Fibroblast of skin of left quadriceps (primary cell): Measurements from ENCODE around the gene TLL1.

ENCODE experiments used
- DNase-seq, 2 experiments: peaks; one replicate each; pipeline ENCODE4 v3.0.0-alpha.2; 2013; ENCODE audit warnings: low read depth in 2 of 2

The TLL1 gene

DNA sequence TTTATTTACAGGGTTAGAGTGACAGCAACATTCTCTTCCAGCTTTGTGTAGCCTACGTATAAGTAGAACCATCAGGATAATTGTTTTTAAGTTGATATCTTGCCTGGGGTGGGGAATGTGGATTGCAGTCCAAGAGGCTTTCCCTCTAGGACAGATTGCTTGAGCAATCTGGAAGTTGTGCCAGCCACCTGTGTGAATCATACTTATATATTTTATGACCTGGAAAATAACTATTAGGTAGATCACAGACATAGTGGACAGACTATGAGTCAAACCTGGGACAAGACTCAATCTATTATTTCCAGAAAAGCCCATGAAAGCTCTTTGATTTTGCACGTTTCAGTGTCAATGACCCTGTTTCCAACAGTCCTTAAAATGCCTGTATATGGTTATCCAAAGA is 98.9 kb downstream of the TLL1 start:
- no peak for DNase-seq

DNA sequence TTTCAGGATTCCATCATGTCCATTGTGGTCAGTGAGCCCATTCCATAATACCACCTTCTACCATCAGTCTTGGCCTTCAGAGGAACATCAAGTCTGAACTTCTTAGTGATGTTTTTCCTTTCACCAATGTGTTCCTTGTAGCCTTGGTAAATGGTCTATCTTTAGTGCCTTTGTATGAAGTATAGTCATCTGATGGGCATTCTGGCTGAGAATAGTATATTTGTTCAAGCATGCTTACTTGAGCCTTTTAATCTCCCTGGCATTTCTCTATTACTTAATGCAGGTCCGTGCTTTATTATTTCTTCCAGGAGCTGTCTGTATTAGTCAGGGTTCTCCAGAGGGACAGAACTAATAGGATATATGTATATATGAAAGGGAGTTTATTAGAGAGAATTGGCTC is 99.7 kb downstream of the TLL1 start:
- DNase-seq: no peak

DNA sequence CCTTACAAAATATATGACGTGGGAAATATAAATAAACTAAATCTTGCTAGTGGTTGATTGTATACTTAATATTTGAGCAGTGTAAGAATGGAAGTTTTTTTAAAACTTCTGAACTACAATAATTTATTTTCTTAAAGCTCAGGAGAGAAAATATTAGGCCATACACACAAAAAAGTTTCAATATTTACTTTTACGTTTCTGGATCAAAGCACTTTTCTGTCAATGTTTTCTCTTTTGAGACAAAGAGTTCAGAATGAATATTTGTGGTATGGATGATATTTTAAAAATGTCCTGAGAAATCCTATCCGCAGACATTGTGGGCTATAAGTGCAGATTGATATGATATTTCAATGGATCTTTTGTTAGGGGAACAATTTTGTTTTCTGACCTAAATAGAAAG is 109.9 kb downstream of the TLL1 start:
- no peak for DNase-seq

DNA sequence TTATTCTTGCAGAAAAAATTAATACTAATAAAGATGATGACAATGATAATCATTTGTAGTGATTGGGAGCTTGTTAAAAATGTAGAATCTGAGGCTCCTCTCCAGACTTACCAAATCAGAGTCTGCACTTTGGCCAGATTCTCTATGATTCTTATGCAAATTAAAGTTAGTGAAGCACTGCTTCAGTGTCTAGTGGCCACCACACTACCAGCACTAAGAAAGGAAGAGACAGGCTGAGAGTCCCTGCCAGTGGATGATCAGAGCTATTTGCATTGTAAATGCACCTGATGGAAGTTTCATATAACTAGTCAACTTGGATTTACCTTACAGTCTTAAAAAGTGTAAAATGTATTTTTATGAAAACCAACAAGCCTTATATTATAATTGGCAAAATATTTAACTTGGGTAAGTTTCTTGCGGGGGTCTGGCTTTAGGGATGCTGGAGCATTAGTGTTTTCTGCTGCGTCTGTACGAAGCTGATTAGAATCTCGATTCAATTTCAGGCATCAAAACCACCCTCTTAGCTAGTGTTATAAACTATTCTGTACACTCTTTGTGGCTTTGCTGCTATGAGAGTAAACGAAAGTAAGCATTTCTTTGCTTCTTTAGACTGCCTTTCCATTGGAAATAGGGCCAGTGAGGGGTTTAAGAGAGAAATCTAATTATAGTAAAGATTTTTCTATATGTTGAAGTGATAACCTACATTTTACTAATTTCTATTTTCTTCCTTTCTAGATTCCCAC is 114.1 kb downstream of the TLL1 start:
- no peak for DNase-seq

DNA sequence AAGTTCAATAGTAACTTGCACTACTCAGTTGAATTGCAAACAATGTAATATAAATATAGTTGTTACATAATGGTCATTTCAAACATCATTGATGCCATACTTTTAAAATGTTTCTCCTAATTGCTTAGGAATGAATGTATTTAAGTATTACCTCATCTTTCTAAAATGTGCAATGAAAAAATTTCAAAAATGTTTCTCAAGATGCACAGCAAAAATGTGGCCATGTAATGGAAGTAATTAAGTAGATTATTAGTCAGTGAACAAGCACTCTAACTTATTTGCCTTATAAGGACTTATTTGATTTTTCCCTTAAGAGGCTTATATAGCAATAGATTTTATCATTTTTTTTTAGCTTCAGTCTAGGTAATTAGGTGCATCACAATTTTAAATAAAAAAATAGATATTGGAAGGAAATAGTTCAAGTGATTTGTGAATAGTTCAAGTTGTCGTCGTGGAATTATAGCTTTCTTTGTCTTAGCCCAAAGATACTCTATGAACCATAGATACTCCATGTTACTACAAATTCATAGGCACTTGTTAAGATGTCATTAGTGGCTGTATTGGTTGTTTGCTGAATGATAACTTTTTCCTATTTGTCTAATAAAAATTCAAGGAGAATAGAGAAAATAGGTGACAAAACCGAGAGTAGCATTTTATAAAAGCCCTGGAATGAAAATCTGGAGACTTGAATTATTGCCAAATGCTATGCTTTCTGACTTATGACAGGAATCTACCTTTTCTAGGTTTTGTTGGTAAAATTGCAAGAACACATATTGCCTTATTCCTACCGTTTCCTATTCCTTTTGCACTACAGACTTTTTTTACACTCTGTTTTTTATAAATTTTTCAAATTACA is 118.5 kb downstream of the TLL1 start:
- peak; percentile 80 to 82 for DNase-seq

DNA sequence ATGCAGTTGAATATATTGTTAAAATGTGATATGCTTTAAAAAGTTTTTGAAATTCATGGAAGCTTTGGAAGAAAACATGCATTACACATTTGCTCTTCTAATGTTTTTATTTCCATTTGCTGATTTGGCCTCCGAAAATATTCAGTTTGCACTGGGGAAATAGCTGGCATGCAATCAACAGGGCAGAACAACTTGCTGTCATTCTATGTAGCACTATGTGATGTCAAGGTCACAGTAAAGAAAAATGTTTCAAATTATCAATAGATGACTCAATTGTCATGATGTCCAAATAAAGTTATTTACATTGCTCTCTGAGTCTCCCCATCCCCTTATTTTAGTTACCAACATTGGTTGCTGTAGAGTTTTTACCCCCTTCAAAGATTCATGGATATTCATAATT is 119.2 kb downstream of the TLL1 start:
- no peak for DNase-seq

DNA sequence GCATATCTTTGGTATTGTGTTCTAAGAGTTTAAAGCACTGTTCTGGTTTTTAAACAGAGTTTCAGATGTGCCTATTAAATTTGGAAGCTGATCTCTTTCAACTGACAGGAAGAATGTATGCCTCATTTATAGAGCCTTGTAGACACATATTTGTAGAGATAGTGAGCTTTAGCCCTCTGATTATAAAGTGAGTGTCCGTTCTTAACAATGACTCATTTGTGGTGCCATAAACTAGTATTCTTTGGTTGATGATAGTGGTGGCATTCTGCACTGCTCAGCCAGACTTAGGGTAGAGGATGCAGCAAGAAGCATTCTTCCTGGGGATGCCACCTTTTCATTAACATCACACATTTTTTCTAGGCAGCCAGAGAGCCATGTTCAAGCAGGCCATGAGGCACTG is 121.7 kb downstream of the TLL1 start:
- no peak for DNase-seq

DNA sequence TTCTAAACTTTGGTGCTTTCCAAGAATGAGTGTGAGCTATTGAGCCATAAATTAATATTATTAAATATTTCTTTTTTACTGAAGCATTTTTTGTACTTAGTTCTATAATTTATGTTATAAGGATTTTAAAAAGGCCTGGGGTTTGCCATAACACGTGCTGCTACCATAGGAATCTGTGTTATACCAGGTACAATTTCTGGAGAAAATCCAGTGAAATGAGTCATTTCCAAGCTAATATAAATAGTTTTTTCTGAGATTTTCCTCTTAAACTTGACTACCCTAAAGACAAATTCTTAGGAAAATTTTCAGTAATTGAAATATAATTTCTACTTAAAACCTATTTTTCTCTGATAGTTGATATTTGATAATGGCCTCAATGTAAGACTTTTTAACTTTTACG is 130.8 kb downstream of the TLL1 start:
- DNase-seq: no peak

DNA sequence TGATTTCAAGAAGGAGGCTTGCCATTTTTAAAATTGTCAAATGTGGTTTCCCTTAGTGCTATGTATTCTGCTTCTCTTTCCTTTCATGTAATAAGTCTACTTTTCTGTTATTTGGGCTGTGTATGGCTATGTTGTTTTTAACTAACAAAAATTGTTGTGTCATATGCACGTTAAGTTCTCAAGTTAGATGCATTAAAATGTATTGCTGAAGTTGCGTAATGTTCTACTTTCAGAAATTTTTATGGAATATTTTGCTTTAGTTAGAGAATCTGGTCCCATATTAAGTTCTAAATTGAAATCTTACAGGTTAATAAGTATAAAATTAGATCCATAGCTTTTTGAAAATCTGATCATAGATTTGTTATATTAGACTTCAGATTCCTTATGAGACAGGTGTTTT is 133.2 kb downstream of the TLL1 start:
- no peak for DNase-seq

DNA sequence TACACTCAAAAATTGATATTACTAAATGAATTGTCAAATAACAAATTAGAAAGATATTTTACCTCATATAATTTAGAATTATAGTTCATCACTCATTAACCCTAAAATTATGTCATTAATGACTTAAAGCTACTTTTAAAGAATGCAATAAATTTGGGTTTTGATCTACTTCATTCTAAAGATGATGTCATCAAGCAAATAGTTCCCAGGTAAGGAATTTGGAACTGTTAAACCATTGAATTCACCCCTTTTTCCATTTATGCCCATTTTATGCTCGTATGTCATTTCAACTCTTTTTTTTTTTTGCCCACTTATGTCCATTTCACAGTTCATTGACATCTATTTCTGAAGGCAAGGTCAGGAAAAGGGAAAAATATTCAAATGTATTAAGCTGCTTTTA is 135.5 kb downstream of the TLL1 start:
- DNase-seq: no peak

DNA sequence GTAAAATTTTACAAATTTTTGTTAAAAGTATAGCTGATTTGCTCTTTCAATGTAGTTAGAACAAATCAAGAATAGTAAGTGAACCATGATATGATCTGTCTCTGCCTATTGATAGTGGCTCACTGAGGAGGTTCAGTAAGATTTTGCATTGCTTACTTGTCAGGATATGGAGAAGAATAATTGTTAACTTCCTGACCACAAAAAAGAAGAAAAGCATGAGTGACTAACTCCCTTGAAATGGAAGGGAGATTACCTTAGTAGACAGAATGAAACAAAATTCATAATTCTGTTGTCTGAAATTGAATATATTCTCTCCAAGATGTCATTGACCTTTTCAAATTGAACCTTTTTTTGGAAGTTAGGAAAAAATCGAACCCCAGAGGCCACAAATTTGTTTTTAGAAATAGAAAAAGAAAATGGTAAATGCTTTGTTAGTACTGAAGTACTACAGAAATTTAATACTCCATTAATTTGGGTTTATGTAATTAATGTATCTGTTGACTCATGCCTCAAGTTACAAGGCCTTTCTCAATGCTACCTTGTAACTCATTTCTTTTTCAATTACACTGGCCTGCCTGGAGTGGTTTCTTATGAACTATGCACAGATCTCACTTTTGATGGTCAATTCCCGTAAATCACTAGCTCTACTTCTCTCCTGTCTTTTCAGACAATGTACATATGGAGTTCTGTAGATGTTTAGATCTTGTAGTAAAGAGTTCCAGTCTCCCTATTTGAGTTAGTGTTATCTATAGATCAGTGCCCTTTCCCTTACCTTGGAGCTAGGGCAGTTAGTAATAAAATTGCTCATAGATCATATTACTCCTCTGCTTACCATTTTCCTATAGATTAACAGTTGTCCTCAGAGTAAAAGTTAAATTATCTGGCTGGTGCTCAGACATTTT is 139.3 kb downstream of the TLL1 start:
- DNase-seq: no peak

DNA sequence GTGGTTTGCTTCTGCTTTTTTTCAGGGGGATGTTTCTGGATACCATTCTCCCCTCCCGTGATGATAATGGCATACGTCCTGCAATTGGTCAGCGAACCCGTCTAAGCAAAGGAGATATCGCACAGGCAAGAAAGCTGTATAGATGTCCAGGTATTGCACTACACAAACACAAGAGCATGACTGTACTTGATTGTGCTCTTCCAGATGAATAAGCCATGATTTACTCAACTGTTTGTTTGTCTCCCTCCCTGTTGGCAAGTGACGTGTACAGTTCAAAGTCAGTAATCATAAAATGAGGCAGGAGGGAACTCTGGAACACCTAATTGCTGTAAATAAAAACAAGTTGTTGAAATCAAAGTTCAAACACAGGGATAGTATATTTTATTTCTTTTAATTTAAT is 141.4 kb downstream of the TLL1 start:
- DNase-seq: no peak

DNA sequence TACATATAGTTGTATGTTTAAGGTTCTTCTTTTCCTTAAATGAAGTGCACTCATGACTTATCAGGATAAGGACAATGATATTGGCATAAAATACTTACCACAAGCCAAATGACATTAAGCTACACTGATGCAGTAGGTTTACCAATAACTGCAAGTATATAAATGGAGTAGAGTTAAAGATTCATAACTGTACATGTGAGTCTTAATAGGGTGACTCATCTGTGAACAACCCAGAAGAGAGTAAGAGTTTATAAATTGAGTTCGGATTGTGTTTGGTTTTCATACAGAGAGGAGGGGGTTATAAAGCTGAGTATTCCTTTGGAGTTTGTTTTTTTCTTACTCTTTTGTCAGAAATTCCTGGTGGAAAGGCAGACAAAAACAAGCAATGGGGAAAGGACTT is 144.8 kb downstream of the TLL1 start:
- no peak for DNase-seq

DNA sequence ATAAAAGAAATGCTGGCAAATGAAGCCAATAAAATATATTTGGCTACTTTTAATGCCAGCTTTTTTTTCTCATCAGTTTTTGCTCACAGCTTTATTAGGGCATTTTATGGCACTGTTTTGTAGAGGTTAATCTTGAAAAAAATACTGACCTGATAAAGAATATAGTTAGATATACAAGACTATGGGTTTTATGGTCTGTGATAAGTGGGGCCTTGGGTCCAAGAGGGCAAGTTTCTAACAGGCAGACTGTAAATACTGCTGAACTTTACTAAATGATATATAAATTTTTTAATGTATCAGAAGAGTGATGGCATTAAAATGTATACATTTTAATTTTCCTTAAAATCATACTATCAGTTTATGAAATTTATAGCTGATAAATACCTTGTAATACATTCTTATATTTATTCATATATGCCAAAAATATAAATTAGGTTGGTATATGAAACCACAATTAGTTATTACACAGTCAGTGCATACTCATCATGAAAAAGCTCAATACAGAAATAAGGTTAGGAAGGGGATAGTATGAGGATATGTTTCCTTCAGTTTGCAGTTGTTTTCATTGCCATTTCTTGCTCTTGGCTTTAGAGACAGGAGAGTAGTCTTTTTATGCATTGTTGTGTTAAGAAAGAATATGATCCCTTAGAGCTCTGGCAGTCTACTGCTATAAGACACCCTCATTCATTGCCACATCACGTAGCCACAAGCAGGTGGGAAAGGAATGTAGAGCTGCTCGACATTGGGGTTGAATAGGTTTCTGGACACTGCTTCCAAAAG is 146.6 kb downstream of the TLL1 start:
- DNase-seq: no peak

DNA sequence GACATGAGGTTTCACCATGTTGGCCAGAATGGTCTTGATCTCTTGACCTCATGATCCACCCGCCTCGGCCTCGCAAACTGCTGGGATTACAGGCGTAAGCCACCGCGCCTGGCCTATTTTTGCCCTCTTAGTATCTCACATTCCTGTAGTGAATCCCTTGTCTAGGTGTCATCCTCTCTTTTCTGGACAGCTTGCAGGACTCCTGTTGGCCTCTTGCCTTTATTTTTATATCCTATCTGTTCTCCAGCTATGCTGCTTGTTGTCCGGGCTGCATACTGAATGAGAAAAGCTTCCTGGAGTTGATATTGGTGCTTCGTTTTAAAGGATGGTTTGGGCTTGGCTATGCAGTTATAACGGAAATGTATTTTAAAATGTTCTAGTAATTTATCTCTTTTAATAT is 148.6 kb downstream of the TLL1 start:
- no peak for DNase-seq

DNA sequence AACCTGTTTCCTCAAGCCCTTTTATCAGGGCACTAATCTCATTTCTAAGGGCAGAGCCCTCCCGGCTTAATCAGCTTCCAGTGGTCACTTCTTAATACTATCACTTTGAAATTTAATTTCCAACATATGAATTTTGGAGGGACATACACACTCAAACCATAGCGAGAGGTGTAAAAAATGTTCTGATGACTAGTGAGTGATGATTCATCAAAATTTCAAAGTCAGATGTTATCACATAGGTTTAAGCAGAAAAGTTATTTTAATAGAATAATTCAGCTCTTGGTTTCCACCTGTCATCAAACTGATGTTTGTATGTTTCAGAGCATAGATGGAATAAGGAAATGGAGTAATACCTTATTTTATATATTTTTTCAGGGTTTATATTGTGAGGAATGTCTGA is 161.9 kb downstream of the TLL1 start:
- DNase-seq: no peak

DNA sequence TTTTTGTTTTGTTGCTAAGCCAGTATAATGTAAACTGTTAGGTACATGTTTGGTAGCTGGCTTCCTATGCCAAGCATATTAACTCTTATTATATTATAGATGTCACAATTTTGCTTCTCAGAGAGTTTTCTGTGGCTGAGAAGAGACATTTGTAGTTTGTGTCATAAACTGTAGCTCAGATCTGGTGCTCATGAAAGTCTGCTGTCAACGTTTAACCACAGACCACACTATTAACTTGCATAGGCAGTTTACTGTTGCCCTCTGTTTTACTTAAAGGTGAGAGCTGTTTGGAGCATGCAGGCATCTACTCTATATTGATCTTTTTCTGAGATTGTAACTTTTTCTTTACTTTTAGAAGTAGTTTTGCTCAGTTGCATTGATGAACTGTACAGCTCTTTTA is 166.8 kb downstream of the TLL1 start:
- DNase-seq: no peak

DNA sequence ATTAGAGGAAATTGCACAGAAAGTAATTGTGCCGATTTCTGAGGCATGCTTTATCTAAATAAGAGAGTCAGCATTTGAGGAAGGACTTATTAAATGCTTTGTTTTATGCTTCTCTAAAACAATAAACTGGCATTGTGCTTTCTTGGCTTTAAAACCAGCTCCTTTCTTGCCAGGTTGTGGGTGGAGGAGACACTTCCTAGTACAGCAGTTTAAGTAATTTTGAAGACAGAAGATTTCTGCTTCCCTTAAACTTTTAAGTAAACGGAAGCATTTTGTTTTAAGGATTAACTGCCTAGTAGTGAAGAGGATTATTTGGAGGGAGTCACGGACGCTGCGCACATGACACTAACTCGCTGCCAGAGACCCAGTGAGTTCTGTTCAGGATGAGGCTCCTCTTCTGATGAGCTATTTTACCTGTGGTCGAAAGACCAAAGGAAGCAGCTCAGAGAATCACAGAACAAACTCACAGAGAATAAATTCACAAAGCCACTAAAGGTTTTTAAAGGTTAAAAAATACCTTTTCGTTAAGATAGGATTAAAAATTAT is 169.5 kb downstream of the TLL1 start:
- no peak for DNase-seq

DNA sequence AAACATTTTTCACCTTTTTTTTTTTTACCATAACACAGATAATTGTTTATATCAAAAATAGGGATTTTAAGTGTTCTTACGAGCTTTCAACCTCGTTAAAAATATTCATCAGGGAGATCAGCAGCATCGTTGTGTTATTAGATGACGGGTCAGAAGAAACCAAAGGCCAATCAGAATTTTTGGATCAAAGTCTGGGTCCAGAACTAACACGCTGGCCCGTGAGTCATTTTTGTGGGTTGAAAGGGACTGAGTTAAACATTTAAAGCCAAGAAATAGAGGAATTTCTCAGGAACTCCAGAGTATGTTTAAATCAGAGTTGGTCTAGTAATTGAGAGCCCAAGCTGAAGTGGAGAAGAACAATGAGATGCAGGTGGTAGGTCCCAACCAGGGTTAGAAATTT is 170.8 kb downstream of the TLL1 start:
- DNase-seq: no peak

DNA sequence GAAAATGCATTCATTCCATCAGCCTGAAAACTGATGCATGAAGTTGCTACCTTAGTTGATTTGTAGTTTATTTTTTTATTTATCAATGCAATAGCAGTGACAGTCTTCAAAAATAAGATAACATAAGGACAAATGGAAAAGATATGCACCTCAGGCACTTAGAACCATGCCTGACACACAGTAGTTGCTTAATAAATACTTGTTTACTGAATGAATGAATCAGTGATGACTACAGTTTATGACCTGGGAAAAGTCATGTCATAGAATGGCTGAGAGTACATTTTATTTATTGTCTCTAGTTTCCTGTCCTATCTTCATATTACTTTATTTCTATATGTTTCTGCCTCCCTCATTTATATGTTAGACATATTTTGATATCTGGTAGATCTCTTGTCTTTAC is 171.8 kb downstream of the TLL1 start:
- DNase-seq: no peak

DNA sequence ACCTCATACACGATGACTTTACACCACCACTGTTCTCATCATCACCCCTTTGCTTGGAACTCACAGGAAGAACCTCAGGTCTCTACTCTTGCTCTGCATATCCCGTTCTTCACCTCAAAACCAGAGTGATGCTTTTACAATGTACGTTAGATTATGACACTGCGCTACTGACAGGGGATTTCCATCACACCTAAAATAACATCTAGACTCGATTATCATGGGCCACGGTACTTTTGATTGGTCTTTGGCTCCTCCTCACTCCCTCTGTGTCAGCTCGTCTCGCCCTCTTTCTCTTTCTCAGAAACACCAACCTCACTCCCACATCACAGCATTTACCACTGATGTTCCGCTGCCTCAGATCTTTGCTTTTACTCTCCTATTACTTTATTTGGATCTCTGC is 172.4 kb downstream of the TLL1 start:
- DNase-seq: no peak
